Measurements from ENCODE around the gene FSD1L.

DNA sequence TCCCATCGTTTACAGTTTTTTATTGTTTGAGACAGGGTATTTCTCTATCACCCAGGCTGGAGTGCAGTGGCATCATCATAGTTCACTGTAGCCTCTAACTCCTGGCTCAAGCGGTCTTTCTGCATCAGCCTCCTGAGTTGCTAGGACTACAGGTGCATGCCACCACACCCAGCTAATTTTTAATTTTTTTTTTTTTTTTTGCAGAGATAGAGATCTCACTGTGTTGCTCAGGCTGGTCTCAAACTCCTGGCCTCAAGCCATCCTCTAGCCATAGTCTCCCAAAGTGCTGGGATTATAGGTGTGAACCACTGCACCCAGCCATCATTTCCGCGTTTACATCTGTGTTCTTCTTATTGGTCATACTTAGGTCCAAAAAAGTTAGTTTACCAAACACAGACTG is 53.6 kb downstream of the FSD1L start:
- no peak for TF ChIP-seq POLR2A (IDR thresholded peaks at IDR 0.05)
- TF ChIP-seq CTCF (IDR thresholded peaks at IDR 0.05), result no peak
